ENCODE results near the gene TPRA1. TPM values are rescaled to one million over a fixed set of nuclear protein-coding genes. Genes with fewer than 3 reads are reported as not detected.

The TPRA1 gene
- total RNA-seq, 1 donor from 2014 or later = 54.0 TPM

GRCh38 chr3:127624063-127624462 is 33.5 kb upstream of the TPRA1 start:
- Histone ChIP-seq H3K4me3 (no peak overlapping the region), H3K27me3 (no peaks in the 10 kb centered on the region), H3K27ac (no peak overlapping the region), H3K4me1 (no peaks in the 10 kb centered on the region), H3K9me3 (no peaks in the 10 kb centered on the region), H3K36me3 (peaks cover 0 to 7% of the 10 kb centered on the region in 2 donors)
- no peak for TF ChIP-seq POLR2A (IDR thresholded peaks at IDR 0.05)
- TF ChIP-seq POLR2AphosphoS5 (IDR thresholded peaks at IDR 0.05; ENCODE audit: insufficient read depth in 1 of 2, low read depth in 1 of 2) = no peak
- TF ChIP-seq CTCF (IDR thresholded peaks at IDR 0.05) = no peak
- intact Hi-C loops (cut with DNase I) = no loop called here
- no peak for DNase-seq (ENCODE audit: extremely low spot score in 2 of 2)

GRCh38 chr3:127622772-127623576 is 32.4 kb upstream of the TPRA1 start:
- Histone ChIP-seq H3K4me1 (no peaks in the 10 kb centered on the region), H3K4me3 (no peak overlapping the region), H3K27me3 (no peaks in the 10 kb centered on the region), H3K27ac (no peak overlapping the region), H3K9me3 (no peaks in the 10 kb centered on the region), H3K36me3 (peaks cover 0 to 11% of the 10 kb centered on the region in 2 donors)
- no peak for DNase-seq (ENCODE audit: extremely low spot score in 2 of 2)
- intact Hi-C loops (cut with DNase I) = no loop called here
- no peak for TF ChIP-seq POLR2A (IDR thresholded peaks at IDR 0.05)

- peaks cover 0 to 11% of the 10 kb centered on the region in 2 donors for H3K36me3 ChIP-seq
- no peaks in the 10 kb centered on the region for H3K27me3 ChIP-seq
- no peaks in the 10 kb centered on the region for H3K9me3 ChIP-seq
- intact Hi-C loops (cut with DNase I) = no loop called here
- H3K27ac ChIP-seq = no peak overlapping the region
- no peak for TF ChIP-seq POLR2AphosphoS5 (IDR thresholded peaks at IDR 0.05; ENCODE audit: insufficient read depth in 1 of 2, low read depth in 1 of 2)
- no peak for TF ChIP-seq CTCF (IDR thresholded peaks at IDR 0.05)
- TF ChIP-seq POLR2A (IDR thresholded peaks at IDR 0.05) = no peak
- no peak overlapping the region for H3K4me3 ChIP-seq
- DNase-seq (ENCODE audit: extremely low spot score in 2 of 2) = no peak
- no peaks in the 10 kb centered on the region for H3K4me1 ChIP-seq
These were observed 31.5 kb upstream of the TPRA1 start for GRCh38 chr3:127622031-127622430.

DNA sequence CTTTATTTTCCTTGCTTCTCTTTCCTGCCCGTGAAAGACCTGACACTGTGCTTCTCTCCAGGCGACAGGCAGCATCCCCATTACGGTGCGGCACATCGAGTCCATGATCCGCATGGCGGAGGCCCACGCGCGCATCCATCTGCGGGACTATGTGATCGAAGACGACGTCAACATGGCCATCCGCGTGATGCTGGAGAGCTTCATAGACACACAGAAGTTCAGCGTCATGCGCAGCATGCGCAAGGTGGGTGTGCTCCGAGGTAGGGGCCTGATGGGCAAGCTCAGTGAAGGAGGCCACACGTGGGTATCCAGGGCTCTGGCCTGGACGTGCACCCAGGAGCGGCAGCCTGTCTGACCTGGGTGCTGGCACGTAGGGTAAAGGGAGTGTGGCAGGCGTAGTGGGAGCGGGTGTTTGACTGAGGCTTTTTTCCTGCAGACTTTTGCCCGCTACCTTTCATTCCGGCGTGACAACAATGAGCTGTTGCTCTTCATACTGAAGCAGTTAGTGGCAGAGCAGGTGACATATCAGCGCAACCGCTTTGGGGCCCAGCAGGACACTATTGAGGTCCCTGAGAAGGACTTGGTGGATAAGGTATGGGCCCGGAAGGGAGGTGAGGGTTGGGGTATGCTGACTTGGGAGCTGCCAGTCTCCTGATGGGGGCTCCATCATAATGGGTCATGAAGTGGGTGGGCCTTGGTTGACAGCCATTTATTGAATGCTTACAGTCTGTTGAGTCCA is 30.3 kb upstream of the TPRA1 start:
- no peak overlapping the region for H3K27ac ChIP-seq
- intact Hi-C loops (cut with DNase I) = no loop called here
- DNase-seq (ENCODE audit: extremely low spot score in 2 of 2) = no peak
- peaks cover 0 to 11% of the 10 kb centered on the region in 2 donors for H3K36me3 ChIP-seq
- TF ChIP-seq POLR2A (IDR thresholded peaks at IDR 0.05) = no peak
- TF ChIP-seq CTCF (IDR thresholded peaks at IDR 0.05) = no peak
- TF ChIP-seq POLR2AphosphoS5 (IDR thresholded peaks at IDR 0.05; ENCODE audit: insufficient read depth in 1 of 2, low read depth in 1 of 2) = no peak
- no peak overlapping the region for H3K4me3 ChIP-seq
- H3K4me1 ChIP-seq = no peaks in the 10 kb centered on the region
- H3K27me3 ChIP-seq = no peaks in the 10 kb centered on the region
- no peaks in the 10 kb centered on the region for H3K9me3 ChIP-seq

DNA sequence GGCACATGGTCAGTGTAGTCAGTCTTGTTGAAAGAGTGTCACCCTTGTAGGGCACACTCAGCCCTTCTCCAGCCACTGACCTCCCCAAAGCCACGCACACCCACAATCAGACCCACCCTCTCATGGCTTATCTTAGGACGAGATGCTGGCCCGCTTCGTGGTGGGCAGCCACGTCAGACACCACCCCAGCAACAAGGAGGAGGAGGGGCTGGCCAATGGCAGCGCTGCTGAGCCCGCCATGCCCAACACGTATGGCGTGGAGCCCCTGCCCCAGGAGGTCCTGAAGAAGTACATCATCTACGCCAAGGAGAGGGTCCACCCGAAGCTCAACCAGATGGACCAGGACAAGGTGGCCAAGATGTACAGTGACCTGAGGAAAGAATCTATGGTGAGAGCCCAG is 28.4 kb upstream of the TPRA1 start:
- no peak overlapping the region for H3K27ac ChIP-seq
- no peak for DNase-seq (ENCODE audit: extremely low spot score in 2 of 2)
- no peak overlapping the region for H3K4me3 ChIP-seq
- intact Hi-C loops (cut with DNase I) = no loop called here
- no peaks in the 10 kb centered on the region for H3K4me1 ChIP-seq
- H3K9me3 ChIP-seq = no peaks in the 10 kb centered on the region
- H3K27me3 ChIP-seq = no peaks in the 10 kb centered on the region
- no peak for TF ChIP-seq POLR2A (IDR thresholded peaks at IDR 0.05)
- no peak for TF ChIP-seq CTCF (IDR thresholded peaks at IDR 0.05)
- TF ChIP-seq POLR2AphosphoS5 (IDR thresholded peaks at IDR 0.05; ENCODE audit: insufficient read depth in 1 of 2, low read depth in 1 of 2) = no peak
- H3K36me3 ChIP-seq = peaks cover 0 to 11% of the 10 kb centered on the region in 2 donors
